ENCODE results near the gene DNAAF1.

DNAAF1 gene

DNA sequence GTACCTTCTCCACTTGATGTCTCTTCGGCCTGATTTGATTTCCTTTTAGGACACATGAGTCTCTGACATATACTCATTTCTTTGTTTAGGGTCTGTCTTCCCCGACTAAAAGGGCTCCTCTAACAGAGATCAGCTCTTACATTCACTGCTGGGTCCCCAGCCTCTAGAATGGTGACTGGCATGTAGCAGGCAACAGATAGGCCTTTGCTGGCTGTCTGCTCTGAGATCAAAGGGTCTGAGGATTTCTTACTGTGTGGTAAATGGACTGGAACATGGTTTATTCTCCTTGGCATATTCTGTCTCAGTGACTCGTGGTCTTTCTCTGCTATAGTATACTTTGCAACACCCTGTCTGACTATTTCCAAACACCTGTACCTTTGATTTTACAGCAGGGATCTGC, 16.7 kb downstream of the DNAAF1 start:
- DNase-seq, result no peak

DNA sequence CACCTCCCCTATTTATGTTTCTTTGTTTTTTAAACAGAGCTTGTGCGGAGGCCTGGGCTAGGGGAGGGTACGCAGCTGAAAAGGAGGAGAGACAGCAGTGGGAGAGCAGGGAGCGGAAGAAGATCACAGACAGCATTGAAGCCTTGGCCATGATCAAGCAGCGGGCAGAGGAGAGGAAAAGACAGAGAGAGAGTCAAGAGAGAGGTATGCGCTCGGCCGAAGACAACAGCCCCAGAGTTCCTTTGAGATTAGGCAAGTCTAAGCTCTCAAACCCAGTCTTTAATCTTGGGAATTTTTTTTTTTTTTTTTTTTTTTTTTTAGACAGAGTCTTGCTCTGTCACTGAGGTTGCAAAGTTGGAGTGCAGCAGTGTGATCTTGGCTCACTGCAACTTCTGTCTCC, 20.6 kb downstream of the DNAAF1 start:
- DNase-seq, result no peak

DNA sequence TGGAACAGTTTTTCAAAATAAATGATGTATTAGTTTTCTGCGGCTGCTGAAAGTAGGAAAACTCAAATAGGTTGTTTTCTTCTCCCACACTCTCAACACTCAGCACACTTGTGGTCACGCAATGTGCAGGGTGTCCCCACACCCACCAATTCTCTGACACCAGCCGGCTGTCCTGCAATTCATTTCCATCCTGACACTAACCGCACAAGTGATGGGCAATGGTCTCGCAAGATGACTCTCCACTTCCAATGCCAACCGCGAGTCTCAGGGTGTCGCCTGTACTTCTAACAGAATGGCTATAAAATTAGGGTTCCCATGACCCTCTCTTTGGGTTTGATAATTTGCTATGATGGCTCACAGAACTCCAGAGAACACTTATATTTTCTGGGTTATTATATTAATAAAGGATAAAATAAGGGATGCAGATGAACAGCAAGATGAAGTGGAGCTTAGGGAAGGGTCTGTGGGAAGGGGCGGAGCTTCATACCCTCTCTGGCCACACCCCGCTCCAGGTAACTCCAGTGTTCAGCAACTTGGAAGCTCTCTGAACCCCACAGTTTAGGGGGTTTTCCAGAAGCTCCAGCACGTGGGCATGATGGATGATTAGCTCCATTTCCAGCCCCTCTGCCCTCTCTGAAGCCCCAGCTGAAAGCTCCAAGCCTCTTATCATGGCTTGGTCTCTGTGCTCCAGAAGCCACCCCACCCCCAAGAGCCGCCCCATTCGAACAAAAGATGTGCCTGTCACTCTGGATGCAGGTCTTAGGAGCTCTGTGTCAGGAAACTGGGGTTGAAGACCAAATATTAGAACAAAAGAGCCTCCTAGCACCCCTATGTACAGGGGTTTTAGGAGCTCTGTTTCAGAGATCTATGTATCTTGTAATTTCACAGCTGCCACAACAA, 21.9 kb downstream of the DNAAF1 start:
- no peak for DNase-seq

DNA sequence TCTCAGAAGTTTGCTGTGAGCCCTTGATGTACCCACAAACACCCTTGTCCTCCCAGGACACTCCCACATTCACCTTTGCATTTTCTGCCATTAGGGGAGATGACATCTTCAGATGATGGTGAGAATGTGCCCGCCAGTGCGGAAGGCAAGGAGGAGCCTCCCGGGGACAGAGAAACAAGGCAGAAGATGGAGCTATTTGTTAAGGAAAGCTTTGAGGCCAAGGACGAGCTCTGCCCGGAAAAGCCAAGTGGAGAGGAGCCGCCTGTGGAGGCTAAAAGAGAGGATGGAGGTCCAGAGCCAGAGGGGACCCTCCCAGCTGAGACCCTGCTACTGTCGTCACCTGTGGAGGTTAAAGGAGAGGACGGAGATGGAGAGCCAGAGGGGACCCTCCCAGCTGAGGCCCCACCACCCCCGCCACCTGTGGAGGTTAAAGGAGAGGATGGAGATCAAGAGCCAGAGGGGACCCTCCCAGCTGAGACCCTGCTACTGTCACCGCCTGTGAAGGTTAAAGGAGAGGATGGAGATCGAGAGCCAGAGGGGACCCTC, 24.7 kb downstream of the DNAAF1 start:
- no peak for DNase-seq

DNA sequence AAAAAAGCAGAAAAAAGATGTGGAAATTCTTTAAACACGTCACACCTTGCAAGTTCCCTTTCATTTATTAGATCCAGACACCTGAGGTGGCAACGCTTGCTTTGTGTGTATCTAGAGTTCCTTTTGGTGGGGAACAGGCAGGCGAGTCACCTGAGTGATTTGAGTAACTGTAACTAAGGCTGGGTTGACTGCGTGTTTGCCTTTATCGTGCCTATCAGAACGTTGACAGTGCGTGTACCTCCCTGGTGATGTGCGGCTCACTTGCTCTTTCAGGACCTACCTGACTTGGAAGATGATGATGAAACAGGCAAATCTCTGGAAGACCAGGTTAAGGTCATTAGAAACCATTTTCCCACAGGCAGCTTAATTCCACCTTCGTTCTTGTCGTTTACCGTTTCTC, 29.3 kb downstream of the DNAAF1 start:
- DNase-seq, result no peak

DNA sequence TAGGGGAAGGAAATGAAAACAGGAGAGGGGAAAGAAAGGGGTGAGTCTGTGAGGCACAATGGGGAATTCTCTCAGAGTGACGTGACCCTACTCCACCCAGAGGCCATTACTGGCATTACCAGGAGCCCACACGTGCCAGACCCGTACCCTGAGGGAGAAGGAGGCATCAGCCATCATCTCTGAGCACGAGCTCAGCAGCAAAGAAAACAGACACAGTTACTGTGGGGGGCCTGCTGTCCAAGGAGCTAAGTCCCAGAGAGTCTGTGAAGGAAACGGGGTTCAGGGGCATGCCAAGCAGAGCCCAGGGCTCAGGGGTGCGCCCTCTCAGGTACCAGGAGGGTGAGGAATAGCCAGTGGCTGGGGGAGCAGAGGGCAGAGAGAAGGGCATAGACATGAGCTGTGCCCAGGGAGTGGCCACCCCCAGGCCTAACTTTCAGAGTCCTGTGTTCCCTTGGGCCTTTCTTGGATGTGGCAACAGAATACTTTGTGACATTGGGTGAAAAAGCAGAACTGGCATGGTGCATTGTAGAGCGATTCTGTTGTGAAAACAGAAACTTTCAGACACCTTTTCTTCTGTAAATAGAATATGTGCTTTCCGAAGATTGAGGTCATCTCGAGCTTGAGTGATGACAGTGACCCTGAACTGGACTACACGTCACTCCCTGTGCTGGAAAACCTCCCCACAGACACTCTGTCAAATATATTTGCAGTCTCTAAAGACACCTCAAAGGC, 30.4 kb downstream of the DNAAF1 start:
- DNase-seq, result no peak

DNA sequence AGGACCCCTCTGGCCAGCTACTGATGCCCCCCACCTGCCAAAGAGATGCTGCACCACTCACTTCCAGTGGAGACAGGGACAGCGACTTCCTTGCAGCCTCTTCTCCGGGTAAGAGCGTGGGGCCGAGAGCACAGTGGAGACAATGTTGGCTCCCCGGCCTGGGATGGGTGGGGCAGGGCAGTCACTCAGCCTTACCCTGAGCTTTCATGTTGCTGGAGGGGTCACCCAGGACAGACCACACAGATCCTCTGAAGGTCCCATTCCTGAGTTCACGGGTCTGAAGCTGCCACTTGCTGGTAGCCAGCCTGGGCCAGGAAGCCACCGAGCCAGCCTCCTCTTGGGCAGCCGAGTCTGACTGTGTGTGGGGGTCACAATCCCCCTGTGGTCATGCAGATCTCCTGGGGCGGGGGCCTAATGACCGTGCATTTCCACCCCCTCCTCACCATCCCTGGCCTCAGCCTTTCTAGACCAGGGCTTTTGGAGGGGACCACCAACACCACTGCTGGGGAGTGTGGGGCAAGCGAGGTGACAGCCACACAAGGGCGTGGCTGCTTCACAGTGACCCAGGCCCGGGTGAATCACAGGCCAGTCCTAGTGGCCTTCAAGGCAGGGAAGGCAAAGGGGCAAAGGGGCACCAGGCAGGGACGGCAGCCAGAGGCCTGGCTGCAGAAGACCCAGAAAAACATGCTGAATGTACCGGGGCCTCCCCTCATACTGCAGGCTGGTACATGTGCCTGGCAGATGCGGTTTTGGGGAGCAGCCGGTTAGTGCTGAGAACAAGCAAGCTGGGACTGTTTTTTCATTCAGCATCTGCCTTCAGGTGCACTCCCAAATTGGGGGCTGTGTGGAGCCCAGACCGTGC, 31.3 kb downstream of the DNAAF1 start:
- DNase-seq, result no peak

DNA sequence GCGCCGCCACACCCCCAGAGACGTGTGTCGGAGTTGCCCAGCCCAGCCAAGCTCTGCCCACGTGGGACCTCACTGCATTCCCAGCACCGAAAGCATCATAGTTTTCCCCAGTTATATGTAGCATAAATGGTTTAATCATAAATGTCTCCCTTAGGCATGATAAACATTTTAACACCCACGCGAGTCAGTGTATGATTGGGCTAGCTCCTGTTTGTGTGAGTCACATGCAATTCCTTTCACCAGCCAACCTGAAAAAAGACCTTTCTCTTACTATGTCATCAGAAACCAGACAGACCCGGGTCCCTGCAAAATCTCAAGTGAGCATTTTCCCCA, 32.6 kb downstream of the DNAAF1 start:
- DNase-seq, result no peak

DNA sequence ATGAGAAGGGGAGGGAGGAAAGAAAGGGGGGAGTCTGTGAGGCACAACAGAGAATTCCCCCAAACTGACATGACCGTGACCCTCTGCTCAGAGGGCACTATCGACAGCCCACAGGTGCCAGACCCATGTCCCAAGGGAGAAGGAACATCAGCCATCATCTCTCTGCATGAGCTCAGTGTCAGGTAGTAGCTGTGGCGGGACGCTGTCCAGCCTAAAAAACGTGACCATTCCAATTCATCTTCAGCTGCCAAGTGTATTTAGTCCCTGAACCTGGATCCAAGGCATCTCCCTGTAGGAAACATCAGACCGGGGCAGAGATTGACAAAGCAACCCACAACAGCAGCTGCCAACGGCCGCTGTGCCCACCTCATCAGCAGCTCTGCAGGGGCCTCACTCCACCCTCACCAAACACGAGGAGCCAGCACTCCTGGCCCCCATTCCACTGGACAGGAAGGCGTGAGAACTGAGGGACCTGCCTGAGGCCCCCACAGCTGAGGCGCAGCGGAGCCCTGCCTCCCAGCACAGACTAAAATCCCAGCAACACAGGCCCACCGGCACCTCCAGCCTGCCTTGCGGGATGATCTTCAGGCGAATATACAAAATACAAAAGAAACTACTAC, 33.1 kb downstream of the DNAAF1 start:
- DNase-seq, result no peak

DNA sequence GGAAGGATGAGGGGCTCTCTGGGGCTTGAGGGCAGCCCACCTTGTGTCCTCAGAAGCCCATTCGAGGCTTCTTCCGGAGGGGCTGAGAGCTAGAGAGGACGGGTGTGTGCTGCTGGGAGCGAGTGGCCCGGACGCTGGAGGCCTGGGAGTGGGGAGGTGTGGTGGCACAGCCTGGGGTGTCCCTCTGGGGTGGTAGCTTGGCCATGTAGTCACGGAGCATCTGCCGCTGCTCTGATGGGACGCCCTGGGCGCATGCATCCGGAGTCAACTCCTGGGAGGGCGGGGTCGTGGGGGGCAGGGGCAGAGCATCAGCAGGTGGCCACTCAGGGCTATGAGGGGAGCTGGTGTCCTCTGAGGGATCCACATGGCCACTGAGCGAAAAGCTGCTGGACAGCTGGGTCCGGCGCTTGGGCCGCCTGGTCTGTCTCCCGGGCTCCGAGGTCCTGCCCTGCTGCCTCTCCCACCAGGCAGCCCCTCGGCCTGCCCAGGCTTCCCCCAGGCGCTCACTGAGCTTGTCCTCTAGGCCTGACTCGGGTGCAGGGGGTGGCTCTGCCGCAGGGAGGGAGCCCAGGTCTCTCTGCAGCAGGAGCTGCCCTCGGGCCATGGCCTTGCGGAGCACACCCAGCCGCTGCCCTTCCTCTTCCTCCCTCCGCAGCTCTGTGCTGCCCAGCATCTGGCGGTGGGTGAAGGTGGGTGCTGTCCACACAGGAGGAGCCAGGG, 33.9 kb downstream of the DNAAF1 start:
- no peak for DNase-seq

DNA sequence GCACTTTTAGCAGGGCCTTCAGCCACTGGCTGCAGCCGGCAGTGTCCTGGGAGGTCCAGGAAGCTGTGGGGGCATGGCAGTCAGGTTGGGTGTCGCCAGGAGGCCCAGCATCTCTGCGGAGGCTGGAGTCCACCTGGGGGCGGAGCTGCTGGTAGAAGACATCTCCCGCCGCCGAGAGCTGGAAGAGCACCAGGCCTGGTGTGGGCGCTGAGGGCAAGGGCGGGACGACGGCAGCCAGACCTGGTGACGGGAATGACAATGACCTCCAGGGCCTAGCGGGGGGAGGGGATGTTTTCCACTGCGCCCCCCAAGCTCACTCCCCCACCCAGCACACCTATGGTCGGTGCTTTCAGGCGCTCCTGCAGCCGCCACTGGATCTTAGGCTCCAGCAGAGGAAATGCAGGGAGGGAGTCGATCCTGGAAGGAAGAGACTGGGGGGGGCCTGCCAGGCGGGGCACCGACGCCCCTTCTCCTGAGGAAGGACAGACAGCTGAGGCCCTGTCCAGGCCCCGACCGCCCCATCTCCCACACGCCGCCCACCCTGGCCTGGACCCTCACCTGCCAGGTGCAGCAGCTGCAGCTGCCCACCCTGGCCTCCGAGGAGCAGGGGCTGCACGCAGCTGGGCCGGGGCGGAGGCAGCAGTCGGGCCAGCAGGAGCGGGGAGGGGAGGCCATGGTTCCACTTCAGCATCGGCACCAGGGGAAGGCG, 34.7 kb downstream of the DNAAF1 start:
- no peak for DNase-seq

DNA sequence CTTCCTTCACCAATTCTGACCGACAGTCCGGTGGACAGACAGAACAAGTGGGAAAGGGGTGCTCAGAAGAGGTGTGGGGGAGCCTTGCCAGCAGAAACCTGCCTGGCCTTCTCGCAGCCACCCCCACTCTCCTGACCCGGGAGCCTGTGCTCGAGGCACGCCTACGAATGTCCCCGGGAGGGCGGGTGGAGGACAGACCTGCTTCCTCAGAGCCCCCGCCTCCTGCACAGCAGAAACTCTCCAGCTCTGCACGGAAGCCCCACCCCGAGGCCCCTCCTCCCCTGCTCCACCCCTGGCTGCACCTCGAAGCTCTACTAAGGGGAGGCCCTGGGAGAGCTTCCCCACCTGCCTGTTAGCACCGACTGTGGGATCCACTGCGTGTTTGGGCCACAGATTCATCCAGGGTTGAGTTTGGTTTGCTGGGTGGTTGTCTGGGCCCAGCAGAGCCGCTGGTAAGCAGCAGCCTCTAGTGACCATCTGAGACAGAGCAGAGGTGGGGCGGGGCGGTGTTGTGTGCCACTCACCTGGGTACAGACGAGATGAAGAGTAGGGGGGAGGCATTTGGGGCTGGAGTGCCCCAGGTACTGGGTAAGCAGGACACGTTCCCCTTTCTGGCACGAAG, 35.5 kb downstream of the DNAAF1 start:
- no peak for DNase-seq

DNA sequence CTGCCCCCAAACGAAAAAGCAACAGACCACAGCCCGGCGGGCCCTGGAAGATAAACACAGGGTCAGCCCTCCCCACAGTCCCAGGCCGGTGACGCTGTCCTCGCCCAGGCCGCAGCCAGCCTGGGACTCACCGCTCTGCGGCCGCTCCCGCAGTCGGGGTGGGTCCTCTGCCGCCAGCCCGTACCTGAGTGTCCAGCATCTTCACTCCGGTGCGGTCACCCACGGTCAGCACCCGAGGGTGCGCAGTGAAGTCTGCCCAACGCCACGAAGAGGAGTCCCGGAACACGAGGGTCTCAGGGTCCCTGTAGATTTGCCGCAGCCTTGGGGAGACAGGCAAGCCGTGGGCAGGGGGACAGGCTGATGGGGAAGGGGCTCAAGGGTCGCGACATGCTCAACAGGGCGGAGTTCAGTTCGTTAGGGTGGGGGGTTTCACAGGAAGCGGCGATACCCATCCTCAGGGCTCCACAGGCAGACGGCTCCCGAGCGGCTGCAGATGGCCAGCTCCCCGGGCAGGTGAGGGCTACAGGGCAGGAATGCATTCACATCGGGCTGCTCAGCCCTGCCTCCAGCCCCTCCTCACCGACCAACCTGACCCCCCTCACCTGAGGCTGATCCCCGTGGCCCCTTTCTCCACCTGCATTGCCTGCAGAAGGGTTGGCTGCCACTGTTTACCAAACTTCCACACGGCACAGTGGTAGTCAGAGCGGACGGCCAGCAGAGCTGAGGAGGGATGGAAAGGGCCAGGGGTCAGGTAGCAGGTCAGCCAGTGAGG, 36.2 kb downstream of the DNAAF1 start:
- no peak for DNase-seq

DNA sequence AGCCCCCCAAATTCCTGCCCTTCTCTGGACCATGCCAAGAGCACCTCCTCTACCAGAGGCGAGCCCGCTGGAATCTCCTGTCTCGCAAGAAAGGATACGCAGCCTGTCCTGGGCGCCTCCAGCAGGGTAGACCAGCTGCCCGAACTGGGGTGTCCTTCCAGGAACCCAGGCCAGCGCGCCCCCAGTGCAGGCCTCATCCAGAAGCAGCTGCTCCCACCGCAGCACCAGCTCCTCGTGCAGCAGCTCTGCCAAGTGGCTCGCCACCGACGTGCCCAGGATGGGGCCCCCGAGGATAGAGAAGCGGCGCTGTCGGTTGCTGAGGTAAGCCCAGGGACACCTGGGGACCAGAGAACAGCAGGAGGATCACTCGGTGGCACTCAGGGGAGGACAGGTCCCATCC, 37.0 kb downstream of the DNAAF1 start:
- DNase-seq, result no peak

DNA sequence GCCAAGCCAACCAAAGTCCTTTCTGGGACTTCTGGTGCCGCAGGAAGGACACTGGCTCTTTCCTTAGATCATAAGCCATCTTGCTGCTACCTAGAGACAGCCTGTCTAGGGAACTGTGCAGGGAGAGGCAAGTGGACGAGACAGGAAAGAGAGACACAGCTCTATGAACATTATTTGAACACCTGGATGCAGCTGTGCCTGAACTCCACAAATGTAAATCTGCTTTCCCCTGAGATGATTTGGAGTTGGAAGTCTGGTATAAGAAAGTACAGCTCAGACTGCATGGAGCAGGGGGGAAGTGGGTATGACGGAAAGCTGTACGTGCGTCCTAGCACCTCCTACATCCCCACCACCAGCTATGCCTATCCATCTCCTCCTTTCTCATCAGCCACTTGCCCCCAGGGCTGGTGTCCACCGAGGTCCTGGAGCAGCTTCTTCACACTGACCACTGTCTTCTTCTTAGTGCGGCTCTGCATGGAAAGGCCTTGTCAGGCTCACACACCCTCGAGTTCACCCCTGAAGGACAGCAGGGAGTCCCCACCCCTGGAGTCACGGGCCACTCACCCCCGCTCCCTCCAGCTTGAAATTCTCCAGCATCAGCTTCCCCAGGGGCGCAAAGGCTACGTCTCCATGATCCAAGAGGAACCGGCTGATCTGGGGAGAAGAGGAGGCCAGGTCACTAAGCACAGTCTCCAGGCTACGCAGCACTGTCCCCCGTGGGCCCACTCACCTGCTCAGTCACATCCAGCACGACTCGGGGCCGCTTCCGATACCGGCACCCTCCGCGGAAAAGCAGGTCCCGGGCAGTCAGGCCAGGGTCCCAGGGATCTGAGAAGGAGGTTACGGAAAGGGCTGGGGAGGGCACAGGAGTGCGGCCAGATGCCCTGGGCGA, 37.8 kb downstream of the DNAAF1 start:
- DNase-seq, result no peak

DNA sequence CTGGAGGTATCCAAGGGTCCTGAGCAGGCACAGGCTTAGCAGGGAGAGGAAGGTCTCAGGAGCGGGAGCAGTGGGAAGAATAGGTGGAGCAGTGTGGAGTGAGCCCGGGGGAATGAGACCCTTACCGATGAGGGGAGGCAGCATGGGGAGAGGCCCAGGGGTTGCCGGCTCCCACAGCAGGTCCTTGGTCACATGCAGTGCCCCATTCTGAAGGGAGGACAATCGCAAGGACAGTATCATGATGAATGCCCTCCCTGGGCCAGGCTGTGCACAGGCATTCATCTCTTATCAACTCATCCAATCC, 38.4 kb downstream of the DNAAF1 start:
- no peak for DNase-seq

DNA sequence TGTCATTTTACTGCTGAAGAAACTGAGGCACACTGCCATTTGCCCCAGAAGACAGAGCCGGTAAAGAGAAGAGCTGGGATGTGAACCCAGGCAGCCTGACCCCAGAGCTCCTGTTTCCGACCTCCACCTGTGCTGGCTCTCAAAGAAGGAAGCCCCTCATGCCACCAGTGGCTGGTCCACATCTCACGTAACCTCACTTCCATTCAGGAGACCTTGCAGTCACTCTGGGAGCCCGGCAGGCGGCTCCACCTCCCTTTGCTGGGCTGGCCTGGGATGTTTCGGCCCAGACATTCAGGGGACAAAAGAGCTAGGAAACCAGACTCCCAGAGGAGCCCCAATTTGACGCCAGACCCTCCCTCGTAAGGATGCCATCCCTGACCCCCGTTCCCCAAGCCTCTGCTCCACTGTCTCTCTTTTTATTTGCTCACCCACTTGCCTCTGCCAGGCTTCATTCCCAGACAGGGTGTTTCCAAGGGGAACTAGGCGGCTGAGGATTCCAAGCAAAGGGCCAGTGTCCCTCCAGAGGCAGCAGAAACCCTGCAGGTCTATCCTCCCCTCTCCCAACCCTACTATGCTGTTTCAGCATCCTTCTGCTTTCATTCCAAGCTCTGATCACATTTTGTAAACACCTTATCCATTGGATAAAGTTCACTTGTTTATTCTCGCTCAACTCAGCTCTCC, 38.9 kb downstream of the DNAAF1 start:
- DNase-seq, result no peak

DNA sequence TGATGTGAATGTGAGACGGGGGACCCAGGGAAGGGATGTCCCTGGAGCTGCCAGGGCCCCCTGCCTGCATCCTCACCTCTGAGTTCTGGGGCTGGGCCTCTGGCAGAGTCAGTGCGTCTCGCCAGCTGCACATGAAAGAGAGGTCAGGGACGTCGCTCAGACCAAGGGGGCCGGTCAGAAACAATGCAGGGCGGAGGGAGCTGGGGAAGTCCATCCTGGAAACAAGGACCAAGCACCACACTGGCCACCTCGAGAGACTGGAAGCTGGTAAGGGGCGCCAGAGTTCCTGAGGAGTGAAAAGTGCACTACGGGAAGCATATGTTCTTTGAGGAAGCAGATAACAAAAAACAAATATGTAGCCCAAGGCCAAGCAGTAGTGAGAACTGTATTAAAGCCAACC, 39.7 kb downstream of the DNAAF1 start:
- no peak for DNase-seq

Measured in amniotic stem cell (primary cell).